ENCODE results near the gene NDUFA6. TPM values are rescaled to one million over a fixed set of nuclear protein-coding genes. Genes with fewer than 3 reads are reported as not detected.

The NDUFA6 gene
- total RNA-seq, 2 donors from 2014 or later, result 52.9 to 53.1 TPM

DNA sequence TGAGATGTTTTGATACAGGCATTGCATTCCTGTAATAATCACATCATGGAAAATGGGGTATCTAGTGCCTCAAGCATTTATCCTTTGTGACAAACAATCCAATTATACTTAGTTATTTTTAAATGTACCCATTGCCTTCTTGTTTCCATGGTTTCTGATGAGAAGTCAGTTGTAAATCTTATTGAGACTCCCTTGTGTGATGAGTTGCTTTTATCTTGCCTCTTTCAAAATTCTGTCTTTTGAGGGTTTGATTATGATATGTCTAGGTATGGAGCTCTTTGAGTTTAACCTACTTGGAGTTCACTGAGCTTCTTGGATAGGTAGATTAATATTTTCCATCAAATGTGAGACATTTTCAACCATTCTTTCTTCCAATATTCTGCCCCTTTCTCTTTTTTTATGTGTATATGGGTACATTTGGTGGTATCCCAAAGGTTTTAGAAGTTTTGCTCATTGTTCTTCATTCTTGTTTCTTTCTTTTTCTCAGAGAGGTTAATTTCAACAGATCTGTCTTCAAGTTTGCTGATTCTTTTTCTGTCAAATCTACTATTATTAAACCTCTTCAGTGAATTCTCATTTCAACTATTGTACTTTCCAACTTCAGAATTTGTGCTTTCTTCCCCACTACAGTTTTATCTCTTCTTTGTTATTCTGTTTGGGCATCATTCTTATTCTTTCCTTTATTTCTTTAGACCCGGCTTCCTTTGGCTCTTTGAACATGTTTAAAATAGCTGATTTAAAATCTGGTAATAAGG is 33.6 kb downstream of the NDUFA6 start:
- TF ChIP-seq, protein P1, sequence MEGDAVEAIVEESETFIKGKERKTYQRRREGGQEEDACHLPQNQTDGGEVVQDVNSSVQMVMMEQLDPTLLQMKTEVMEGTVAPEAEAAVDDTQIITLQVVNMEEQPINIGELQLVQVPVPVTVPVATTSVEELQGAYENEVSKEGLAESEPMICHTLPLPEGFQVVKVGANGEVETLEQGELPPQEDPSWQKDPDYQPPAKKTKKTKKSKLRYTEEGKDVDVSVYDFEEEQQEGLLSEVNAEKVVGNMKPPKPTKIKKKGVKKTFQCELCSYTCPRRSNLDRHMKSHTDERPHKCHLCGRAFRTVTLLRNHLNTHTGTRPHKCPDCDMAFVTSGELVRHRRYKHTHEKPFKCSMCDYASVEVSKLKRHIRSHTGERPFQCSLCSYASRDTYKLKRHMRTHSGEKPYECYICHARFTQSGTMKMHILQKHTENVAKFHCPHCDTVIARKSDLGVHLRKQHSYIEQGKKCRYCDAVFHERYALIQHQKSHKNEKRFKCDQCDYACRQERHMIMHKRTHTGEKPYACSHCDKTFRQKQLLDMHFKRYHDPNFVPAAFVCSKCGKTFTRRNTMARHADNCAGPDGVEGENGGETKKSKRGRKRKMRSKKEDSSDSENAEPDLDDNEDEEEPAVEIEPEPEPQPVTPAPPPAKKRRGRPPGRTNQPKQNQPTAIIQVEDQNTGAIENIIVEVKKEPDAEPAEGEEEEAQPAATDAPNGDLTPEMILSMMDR (IDR thresholded peaks at IDR 0.05), result no peak
- no peak for TF ChIP-seq POLR2A (IDR thresholded peaks at IDR 0.05)
- no peak for TF ChIP-seq POLR2AphosphoS5 (IDR thresholded peaks at IDR 0.05)
- intact Hi-C loops (cut with DNase I), result no loop called here
- 100% methylated on average over 1 of the region's 1 CpG for WGBS
- H3K9me3 ChIP-seq, result no peaks in the 10 kb centered on the region
- peaks cover 0 to 13% of the 10 kb centered on the region in 2 donors for H3K36me3 ChIP-seq
- H3K27ac ChIP-seq, result no peak overlapping the region
- no peaks in the 10 kb centered on the region for H3K4me1 ChIP-seq (replicated peaks)
- no peaks in the 10 kb centered on the region for H3K27me3 ChIP-seq (replicated peaks; ENCODE audit: insufficient read depth)
- no peak overlapping the region for H3K4me3 ChIP-seq
- no peak for DNase-seq (ENCODE audit: low spot score)

DNA sequence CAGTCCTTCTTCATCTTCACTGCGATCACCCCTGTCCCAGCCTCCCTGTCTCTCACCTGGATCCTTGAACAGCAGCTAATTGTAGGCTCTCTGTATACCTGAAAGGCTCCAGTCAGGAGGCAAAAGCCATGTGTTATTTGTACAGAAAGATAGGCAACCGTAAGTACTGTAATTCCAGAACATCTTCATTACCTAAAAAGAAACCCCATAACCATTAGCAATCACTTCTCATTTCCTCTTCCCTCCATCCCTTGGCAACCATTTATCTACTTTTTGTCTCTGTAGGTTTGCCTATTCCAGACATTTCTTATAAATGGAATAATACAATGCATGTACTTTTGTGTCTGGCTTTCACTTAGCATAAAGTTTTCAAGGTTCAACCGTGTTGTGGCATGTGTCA is 37.8 kb downstream of the NDUFA6 start:
- H3K27me3 ChIP-seq (replicated peaks; ENCODE audit: insufficient read depth), result no peaks in the 10 kb centered on the region

DNA sequence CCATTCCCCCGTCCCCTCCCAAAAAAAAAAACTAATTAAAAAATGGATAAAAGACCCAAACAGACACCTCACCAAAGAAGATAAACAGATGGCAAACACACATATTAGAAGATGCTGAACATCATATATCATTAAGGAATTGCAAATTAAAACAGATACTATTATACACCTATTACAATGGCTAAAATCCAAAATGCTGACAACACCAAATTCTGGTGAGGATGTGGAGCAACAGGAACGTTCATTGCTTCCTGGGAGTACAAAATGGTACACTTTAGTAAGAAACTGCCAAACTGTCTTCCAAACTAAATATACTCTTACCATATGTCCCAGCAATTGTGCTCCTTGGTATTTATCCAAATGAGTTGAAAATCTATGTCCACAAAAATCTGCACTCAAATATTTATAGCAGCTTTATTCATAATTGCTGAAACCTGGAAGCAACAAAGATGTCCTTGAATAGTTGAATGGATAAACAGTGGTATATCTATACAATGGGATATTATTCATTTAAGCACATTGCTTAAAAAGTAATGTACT is 39.9 kb downstream of the NDUFA6 start:
- Histone ChIP-seq H3K9me3 (no peaks in the 10 kb centered on the region), H3K27ac (no peak overlapping the region), H3K36me3 (no peaks in the 10 kb centered on the region), H3K4me1 (replicated peaks) (no peaks in the 10 kb centered on the region), H3K27me3 (replicated peaks; ENCODE audit: insufficient read depth) (no peaks in the 10 kb centered on the region), H3K4me3 (no peak overlapping the region)
- no peak for DNase-seq (ENCODE audit: low spot score)
- intact Hi-C loops (cut with DNase I), result no loop called here
- WGBS, result 51% methylated on average over 2 of the region's 2 CpGs
- no peak for TF ChIP-seq POLR2A (IDR thresholded peaks at IDR 0.05)
- TF ChIP-seq POLR2AphosphoS5 (IDR thresholded peaks at IDR 0.05), result no peak
- TF ChIP-seq, protein P1 (IDR thresholded peaks at IDR 0.05), result no peak

More for the DNA sequence above, 37.8 kb downstream of the NDUFA6 start:
- Histone ChIP-seq H3K27ac (no peak overlapping the region), H3K4me3 (no peak overlapping the region), H3K9me3 (no peaks in the 10 kb centered on the region), H3K4me1 (replicated peaks) (no peaks in the 10 kb centered on the region), H3K36me3 (no peaks in the 10 kb centered on the region)
- intact Hi-C loops (cut with DNase I), result no loop called here
- TF ChIP-seq POLR2AphosphoS5 (IDR thresholded peaks at IDR 0.05) (no peak), POLR2A (IDR thresholded peaks at IDR 0.05) (no peak)
- TF ChIP-seq, protein P1 (IDR thresholded peaks at IDR 0.05), result no peak
- DNase-seq (ENCODE audit: low spot score), result no peak
- WGBS, result 82% methylated on average over 3 of the region's 3 CpGs

DNA sequence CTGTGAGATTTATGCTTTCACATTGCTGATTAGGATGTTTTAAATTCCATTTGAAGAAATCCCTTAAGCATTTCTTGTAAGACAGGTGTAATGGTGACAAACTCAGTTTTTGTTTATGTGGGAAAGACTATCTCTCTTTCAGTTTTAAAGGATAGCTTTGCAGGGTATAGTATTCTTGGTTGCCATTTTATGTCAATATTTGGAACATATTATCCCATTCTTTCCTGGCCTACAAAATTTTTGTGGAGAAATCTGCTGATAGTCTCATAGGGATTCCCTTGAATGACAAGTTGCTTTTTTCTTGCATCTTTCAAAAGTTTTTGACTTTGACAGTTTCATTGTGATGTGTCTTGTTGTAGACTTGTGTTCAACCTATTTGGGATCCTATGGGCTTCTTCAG is 48.8 kb downstream of the NDUFA6 start:
- Histone ChIP-seq H3K4me3 (no peak overlapping the region), H3K36me3 (no peaks in the 10 kb centered on the region), H3K9me3 (no peaks in the 10 kb centered on the region), H3K27ac (no peak overlapping the region), H3K27me3 (replicated peaks; ENCODE audit: insufficient read depth) (no peaks in the 10 kb centered on the region), H3K4me1 (replicated peaks) (no peaks in the 10 kb centered on the region)
- intact Hi-C loops (cut with DNase I), result no loop called here
- no peak for TF ChIP-seq POLR2AphosphoS5 (IDR thresholded peaks at IDR 0.05)
- TF ChIP-seq, protein P1 (IDR thresholded peaks at IDR 0.05), result no peak
- no peak for DNase-seq (ENCODE audit: low spot score)

DNA sequence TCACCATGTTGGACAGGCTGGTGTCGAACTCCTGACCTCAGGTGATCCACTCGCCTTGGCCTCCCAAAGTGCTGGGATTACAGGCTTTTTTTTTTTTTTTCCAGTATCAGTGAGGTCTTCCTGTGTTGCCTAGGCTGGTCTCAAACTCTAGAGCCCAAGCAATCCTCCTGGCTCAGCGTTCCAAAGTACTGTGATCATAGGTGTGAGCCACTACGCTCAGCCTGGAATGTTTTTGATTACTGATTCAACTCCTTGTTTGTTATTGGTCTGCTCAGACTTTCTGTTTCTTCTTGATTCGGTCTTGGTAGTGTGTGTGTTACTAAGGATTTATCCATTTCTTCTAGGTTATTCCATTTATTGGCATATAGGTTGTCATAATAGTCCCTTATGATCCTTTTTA is 51.3 kb downstream of the NDUFA6 start:
- H3K9me3 ChIP-seq, result no peaks in the 10 kb centered on the region
- H3K27ac ChIP-seq, result no peak overlapping the region
- TF ChIP-seq POLR2A (IDR thresholded peaks at IDR 0.05), result no peak
- no peak for DNase-seq (ENCODE audit: low spot score)
- H3K4me3 ChIP-seq, result no peak overlapping the region
- H3K4me1 ChIP-seq (replicated peaks), result no peaks in the 10 kb centered on the region
- no peaks in the 10 kb centered on the region for H3K36me3 ChIP-seq
- intact Hi-C loops (cut with DNase I), result no loop called here
- WGBS, result 94% methylated on average over 5 of the region's 5 CpGs
- no peaks in the 10 kb centered on the region for H3K27me3 ChIP-seq (replicated peaks; ENCODE audit: insufficient read depth)

Small RNAs within 50 kb of the gene (small RNA-seq; reads per million reads assigned to genes)
- gene SNORD13P1, result 0 reads per million in 2 donors

Other genes with a start within 250 kb of the NDUFA6 start
- gene SHISA8, start 175.7 kb downstream of the NDUFA6 start, total RNA-seq, result not detected
- gene TNFRSF13C, start 164.0 kb downstream of the NDUFA6 start, total RNA-seq, result under 1 TPM; 0.17 to 0.36 TPM
- 10 to 100 TPM; 10.3 to 10.8 TPM for gene CENPM, start 143.6 kb downstream of the NDUFA6 start, total RNA-seq
- 1 to 10 TPM in 1 of 2 donors, under 1 TPM in 1; 0.46 to 2.3 TPM for gene SEPTIN3, start 121.3 kb downstream of the NDUFA6 start, total RNA-seq
- gene WBP2NL, start 92.0 kb downstream of the NDUFA6 start, total RNA-seq, result 10 to 100 TPM in 1 of 2 donors, 1 to 10 TPM in 1; 1.6 to 12.7 TPM
- gene NAGA, start 20.0 kb downstream of the NDUFA6 start, total RNA-seq, result 10 to 100 TPM; 41.5 to 47.1 TPM
- gene PHETA2, start 16.5 kb downstream of the NDUFA6 start, total RNA-seq, result 10 to 100 TPM in 1 of 2 donors, 1 to 10 TPM in 1; 8.5 to 11.2 TPM
- 10 to 100 TPM; 19.1 to 35.8 TPM for gene SMDT1, start 11.1 kb downstream of the NDUFA6 start, total RNA-seq
- gene CYP2D6, start 40.0 kb upstream of the NDUFA6 start, total RNA-seq, result 1 to 10 TPM in 1 of 2 donors, under 1 TPM in 1; 0.73 to 5.2 TPM
- gene TCF20, start 179.9 kb upstream of the NDUFA6 start, total RNA-seq, result 10 to 100 TPM; 43.9 to 47.3 TPM